Cardiac fibroblast (primary cell): ENCODE results near the gene GRID2.

Source experiments
- DNase-seq, 2 donors: peaks; one replicate each; pipeline versions ENCODE4 v3.0.0 to v3.0.0-alpha.2; 2010; ENCODE audit warnings: low read depth in 2 of 2
- H3K4me3 ChIP-seq, 2 donors: replicated peaks in 1 of 2; 1 replicate in 1 of 2; 2 replicates in 1 of 2; pipeline ENCODE4 v1.5.1; 2011; ENCODE audit warnings: low read depth in 2 of 2, low read length in 2 of 2, mild to moderate bottlenecking in 2 of 2, moderate library complexity in 1 of 2
- TF ChIP-seq, protein P1 (sequence below): IDR thresholded peaks from one replicate; pipeline ENCODE4 v1.5.1; 2011; ENCODE audit warnings: low read depth, mild to moderate bottlenecking, low read length, inconsistent platforms

The GRID2 gene

DNA sequence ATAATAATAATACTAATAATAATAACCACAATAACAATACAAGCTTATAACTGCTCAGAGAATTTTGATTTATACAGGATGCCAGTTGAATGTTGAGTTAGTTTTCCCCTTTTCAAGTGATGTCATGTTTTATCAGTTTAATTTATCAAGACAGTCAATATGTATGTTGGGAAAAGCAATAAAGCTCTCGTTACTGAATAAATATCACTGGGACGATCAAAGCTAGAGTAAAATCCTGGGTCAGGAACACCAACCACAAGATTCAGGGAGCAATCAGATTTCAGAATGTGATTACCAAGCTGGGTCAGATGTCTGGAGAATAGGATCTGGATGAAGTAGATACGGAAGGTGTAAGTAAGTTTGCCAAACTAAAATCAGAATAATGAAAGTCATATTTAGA, 179.6 kb downstream of the GRID2 start:
- TF ChIP-seq, protein P1, sequence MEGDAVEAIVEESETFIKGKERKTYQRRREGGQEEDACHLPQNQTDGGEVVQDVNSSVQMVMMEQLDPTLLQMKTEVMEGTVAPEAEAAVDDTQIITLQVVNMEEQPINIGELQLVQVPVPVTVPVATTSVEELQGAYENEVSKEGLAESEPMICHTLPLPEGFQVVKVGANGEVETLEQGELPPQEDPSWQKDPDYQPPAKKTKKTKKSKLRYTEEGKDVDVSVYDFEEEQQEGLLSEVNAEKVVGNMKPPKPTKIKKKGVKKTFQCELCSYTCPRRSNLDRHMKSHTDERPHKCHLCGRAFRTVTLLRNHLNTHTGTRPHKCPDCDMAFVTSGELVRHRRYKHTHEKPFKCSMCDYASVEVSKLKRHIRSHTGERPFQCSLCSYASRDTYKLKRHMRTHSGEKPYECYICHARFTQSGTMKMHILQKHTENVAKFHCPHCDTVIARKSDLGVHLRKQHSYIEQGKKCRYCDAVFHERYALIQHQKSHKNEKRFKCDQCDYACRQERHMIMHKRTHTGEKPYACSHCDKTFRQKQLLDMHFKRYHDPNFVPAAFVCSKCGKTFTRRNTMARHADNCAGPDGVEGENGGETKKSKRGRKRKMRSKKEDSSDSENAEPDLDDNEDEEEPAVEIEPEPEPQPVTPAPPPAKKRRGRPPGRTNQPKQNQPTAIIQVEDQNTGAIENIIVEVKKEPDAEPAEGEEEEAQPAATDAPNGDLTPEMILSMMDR, result no peak
- DNase-seq, result no peak
- H3K4me3 ChIP-seq, result no peak overlapping the region

GRCh38 chr4:92488496-92488895, 184.7 kb downstream of the GRID2 start:
- TF ChIP-seq, protein P1, result no peak
- DNase-seq, result no peak

GRCh38 chr4:92497141-92497540, 193.4 kb downstream of the GRID2 start:
- TF ChIP-seq, protein P1, result no peak

More at GRCh38 chr4:92488496-92488895, 184.7 kb downstream of the GRID2 start:
- no peak overlapping the region for H3K4me3 ChIP-seq

GRCh38 chr4:92501456-92501855, 197.7 kb downstream of the GRID2 start:
- TF ChIP-seq, protein P1, result no peak
- H3K4me3 ChIP-seq, result no peak overlapping the region
- no peak for DNase-seq

More at GRCh38 chr4:92497141-92497540, 193.4 kb downstream of the GRID2 start:
- H3K4me3 ChIP-seq, result no peak overlapping the region
- no peak for DNase-seq

DNA sequence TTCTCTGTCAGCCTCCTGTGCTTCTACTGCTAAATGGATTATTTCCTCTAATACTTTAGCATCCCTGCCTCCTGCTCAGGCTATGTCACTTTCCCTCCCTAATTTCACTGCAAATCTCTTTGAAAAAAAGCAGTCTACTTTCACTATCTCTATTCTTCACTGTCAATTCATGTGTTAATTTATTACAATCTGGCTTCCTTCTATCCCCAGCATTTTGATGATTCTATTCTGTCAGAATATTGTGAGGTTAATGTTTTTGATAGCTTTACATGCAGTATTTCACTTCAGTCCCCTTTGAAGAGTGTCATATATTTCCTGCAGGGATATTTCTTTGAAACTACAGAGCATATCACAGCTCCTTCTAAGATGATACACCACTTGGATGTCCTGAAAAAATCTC, 203.2 kb downstream of the GRID2 start:
- no peak overlapping the region for H3K4me3 ChIP-seq
- TF ChIP-seq, protein P1, result no peak
- DNase-seq, result no peak

DNA sequence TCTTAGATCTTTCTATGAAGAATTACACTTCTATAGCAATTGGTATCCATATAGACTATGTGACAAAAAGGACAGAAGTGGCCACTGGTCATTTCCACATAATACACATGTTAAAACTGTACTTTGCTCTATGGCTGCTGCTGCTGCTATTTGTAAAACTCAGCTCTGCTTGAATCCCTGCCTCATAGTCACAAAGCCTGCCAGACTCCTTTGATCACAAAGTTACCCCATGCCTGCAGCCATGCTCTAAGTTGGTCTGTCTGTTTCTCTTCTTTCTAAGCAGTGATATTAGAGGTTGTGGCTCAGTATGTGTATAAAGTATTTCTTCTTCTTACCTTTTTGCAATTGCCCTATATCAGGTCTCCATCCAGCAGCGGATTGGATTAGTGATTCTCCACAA, 210.9 kb downstream of the GRID2 start:
- TF ChIP-seq, protein P1, result no peak
- no peak for DNase-seq
- no peak overlapping the region for H3K4me3 ChIP-seq

DNA sequence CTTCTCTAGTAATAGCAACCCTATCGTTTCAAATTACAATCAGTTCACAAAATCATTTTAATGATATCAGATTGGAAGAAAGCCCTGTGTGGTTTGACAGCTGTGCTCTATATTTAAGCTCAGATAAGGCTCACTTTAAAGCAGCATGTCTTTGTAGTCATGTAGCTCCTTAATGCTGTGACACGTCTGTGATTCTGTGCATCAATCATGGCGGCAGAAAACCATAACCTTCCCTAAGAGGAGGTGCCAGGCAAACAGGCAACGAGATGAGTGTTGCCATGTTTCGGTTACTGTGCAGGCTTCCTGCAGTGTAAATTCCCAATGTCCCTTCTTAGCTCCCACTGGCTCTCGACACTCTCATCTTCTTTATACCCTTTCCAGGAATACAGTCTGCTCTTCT, 212.7 kb downstream of the GRID2 start:
- TF ChIP-seq, protein P1, result no peak
- no peak for DNase-seq
- no peak overlapping the region for H3K4me3 ChIP-seq
